ENCODE data around the gene TELO2.

TELO2 gene

DNA sequence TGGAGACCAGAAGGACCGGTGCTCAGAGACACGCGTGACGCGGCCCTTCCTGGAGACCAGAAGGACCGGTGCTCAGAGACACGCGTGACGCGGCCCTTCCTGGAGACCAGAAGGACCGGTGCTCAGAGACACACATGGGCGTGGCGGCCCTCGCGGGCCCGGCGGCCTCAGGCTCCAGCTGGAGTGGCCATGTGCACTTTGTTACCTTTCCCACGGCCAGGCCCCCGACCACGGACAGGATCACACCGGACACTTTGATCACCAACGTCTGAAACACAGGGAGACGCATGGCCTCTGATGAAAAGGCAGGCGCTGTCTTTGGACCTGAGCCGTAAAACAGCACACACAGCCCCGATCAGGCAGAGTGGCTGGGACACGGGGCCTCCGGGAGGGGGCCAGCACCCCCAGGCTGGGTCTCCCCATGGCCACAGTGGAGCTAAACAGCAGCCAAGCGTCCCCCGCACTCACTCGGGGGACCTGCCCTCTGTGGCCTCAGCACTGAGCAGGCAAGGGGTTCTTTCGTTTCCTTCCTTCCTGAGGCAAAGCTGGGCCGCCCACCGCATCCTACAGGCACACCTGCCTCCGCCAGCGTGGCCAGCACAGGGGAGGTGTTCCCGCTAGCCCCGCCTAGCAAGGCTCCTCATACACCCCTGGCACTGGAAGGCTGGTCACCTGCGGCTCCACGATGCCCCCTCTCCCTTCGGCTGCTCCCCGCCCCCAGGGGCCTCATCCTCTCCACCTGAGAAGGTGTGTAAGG, 35.5 kb upstream of the TELO2 start:
- TF ChIP-seq, protein P1, sequence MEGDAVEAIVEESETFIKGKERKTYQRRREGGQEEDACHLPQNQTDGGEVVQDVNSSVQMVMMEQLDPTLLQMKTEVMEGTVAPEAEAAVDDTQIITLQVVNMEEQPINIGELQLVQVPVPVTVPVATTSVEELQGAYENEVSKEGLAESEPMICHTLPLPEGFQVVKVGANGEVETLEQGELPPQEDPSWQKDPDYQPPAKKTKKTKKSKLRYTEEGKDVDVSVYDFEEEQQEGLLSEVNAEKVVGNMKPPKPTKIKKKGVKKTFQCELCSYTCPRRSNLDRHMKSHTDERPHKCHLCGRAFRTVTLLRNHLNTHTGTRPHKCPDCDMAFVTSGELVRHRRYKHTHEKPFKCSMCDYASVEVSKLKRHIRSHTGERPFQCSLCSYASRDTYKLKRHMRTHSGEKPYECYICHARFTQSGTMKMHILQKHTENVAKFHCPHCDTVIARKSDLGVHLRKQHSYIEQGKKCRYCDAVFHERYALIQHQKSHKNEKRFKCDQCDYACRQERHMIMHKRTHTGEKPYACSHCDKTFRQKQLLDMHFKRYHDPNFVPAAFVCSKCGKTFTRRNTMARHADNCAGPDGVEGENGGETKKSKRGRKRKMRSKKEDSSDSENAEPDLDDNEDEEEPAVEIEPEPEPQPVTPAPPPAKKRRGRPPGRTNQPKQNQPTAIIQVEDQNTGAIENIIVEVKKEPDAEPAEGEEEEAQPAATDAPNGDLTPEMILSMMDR (IDR thresholded peaks at IDR 0.05; ENCODE audit: borderline replicate concordance, insufficient read depth, low read depth, low read length), result no peak

DNA sequence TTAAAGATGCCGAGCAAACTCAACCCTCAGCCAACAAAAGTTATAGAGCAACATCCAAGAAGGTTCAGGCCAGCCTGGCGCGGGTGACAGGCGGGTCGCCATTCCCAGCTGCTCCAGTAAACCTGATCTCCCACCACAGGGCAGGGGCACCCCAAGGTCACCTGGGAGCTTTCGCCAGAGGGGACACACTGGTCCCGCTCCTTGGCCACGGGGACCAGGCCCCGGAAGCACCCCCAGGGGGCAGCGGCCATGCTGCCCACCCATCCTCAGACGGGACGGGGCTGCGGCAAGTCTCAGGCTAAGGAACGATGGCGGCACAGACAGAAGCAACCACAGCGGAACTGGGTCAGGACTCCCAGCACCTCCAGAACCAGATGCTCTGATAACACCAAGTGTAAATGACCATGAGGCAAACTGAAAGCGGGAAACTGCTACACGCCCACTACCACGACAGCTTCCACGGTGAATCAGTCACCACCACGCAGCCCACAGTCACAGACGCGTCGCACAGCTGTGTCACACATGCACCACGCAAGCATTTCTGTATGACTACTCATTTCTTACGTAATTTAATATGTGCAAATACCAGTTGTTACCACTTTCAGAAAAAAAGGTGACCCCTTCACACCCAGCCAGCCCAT, 34.7 kb upstream of the TELO2 start:
- TF ChIP-seq, protein P1 (IDR thresholded peaks at IDR 0.05; ENCODE audit: borderline replicate concordance, insufficient read depth, low read depth, low read length), result no peak

More for the DNA sequence above, 35.5 kb upstream of the TELO2 start:
- H3K4me3 ChIP-seq (ENCODE audit: low read depth, low read length), result no peak overlapping the region

GRCh38 chr16:1458977-1459341, 34.2 kb upstream of the TELO2 start:
- H3K4me3 ChIP-seq (ENCODE audit: low read depth, low read length), result no peak overlapping the region
- TF ChIP-seq, protein P1 (IDR thresholded peaks at IDR 0.05; ENCODE audit: borderline replicate concordance, insufficient read depth, low read depth, low read length), result no peak

More for the DNA sequence above, 34.7 kb upstream of the TELO2 start:
- no peak overlapping the region for H3K4me3 ChIP-seq (ENCODE audit: low read depth, low read length)

DNA sequence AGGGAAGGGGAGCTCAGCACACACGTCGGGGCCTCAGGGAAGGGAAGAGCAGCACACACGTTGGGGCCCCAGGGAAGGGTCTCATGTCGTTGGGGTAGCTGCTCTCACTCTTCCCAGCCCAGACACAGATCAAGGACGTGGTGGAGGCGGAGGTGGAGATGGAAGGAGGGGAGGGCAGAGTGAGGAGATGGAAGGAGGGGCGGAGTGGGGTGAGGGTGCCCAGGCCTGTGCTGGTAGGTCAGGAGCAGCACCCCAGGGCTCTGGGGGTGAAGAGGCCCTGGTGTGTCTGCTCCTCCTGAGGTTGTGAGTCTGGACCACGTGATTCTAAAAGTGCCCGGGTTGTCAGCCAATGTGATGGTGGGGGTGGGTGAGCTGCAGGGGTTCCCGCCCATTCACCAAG, 33.2 kb upstream of the TELO2 start:
- H3K4me3 ChIP-seq (ENCODE audit: low read depth, low read length), result no peak overlapping the region
- TF ChIP-seq, protein P1 (IDR thresholded peaks at IDR 0.05; ENCODE audit: borderline replicate concordance, insufficient read depth, low read depth, low read length), result no peak

GRCh38 chr16:1460602-1461138, 32.5 kb upstream of the TELO2 start:
- TF ChIP-seq, protein P1 (IDR thresholded peaks at IDR 0.05; ENCODE audit: borderline replicate concordance, insufficient read depth, low read depth, low read length), result no peak
- no peak overlapping the region for H3K4me3 ChIP-seq (ENCODE audit: low read depth, low read length)

- TF ChIP-seq, protein P1 (IDR thresholded peaks at IDR 0.05; ENCODE audit: borderline replicate concordance, insufficient read depth, low read depth, low read length), result no peak
- no peak overlapping the region for H3K4me3 ChIP-seq (ENCODE audit: low read depth, low read length)
These were observed 32.0 kb upstream of the TELO2 start for GRCh38 chr16:1461146-1461545.

Data from GM12875 (cell line).